SK-N-SH (cell line): ENCODE measurements around the gene LCOR. TPM values are rescaled to one million over a fixed set of nuclear protein-coding genes. Genes with fewer than 3 reads are reported as not detected.

Experiments
- CTCF ChIA-PET: fragments of 300-600, 350-600 bp; formaldehyde crosslinking; extraction: SDS; loops from one replicate; lab custom pipeline; 2021; lab: Yijun Ruan, JAX
- POLR2A ChIA-PET: fragments of 350-600 bp; sonication (Branson Sonifier 250); formaldehyde crosslinking; extraction: SDS; loops from one replicate; lab custom pipeline; 2020; ENCODE audit warnings: antibody characterized with exemption, inconsistent platforms; lab: Yijun Ruan, JAX
- DNase-seq: peaks from one replicate; pipeline ENCODE4 v3.0.0; 2012
- H2AFZ ChIP-seq: fragments of 200-600 bp; sonication (generic); 2 replicates; pipeline ENCODE4 v1.8.1; 2016; ENCODE audit warnings: antibody characterized with exemption, mild to moderate bottlenecking, low read depth
- H3F3A ChIP-seq: fragments of 200-600 bp; sonication (generic); replicated peaks from 2 replicates; pipeline ENCODE3; 2016; ENCODE audit warnings: antibody characterized with exemption, mild to moderate bottlenecking; ENCODE audit not compliant: insufficient read depth
- H3K27ac ChIP-seq, 2 experiments: fragments of 200-500 bp in 1 of 2; fragments of 200-600 bp in 1 of 2; sonication (Bioruptor generic) in 1 of 2; sonication (generic), shearing (Covaris generic) in 1 of 2; 2 replicates each; pipeline versions ENCODE4 v1.5.1 to v1.6.1; 2014 to 2016; ENCODE audit warnings: low read depth in 2 of 2, inconsistent platforms in 1 of 2, low read length in 1 of 2, mild to moderate bottlenecking in 1 of 2, mixed read lengths in 1 of 2
- H3K27me3 ChIP-seq: fragments of 200-600 bp; sonication (generic), shearing (Covaris generic); 2 replicates; pipeline ENCODE4 v1.6.1; 2016; ENCODE audit warnings: mixed run types; ENCODE audit not compliant: insufficient read depth
- H3K36me3 ChIP-seq, 2 experiments: fragments of 200-500 bp in 1 of 2; fragments of 200-600 bp in 1 of 2; sonication (Bioruptor generic) in 1 of 2; sonication (generic) in 1 of 2; replicated peaks in 1 of 2; 2 replicates each; pipeline versions ENCODE3 to v1.5.1; 2014 to 2016; ENCODE audit warnings: low read length in 1 of 2, mild to moderate bottlenecking in 1 of 2; ENCODE audit not compliant: insufficient read depth in 2 of 2, control insufficient read depth in 1 of 2
- H3K4me1 ChIP-seq, 2 experiments: fragments of 200-500 bp in 1 of 2; fragments of 200-600 bp in 1 of 2; sonication (Bioruptor generic) in 1 of 2; sonication (generic), shearing (Covaris generic) in 1 of 2; 2 replicates each; pipeline versions ENCODE4 v1.5.1 to v1.6.1; 2014 to 2016; ENCODE audit warnings: low read depth in 1 of 2, low read length in 1 of 2, mixed run types in 1 of 2; ENCODE audit not compliant: insufficient read depth in 2 of 2, control insufficient read depth in 1 of 2
- H3K4me2 ChIP-seq: fragments of 200-600 bp; sonication (generic), shearing (Covaris generic); 2 replicates; pipeline ENCODE4 v1.6.1; 2017; ENCODE audit warnings: mixed run types
- H3K4me3 ChIP-seq, 2 experiments: fragments of 200-500 bp in 1 of 2; fragments of 200-600 bp in 1 of 2; sonication (Bioruptor generic) in 1 of 2; sonication (generic), shearing (Covaris generic) in 1 of 2; 2 replicates each; pipeline versions ENCODE4 v1.5.1 to v1.8.1; 2014 to 2016; ENCODE audit warnings: low read depth in 2 of 2, inconsistent platforms in 1 of 2, low read length in 1 of 2, mild to moderate bottlenecking in 1 of 2, mixed read lengths in 1 of 2, moderate library complexity in 1 of 2
- H3K79me2 ChIP-seq: fragments of 200-600 bp; sonication (generic); 2 replicates; pipeline ENCODE4 v1.8.1; 2017; ENCODE audit warnings: mild to moderate bottlenecking; ENCODE audit not compliant: insufficient read depth
- H3K9ac ChIP-seq: fragments of 200-600 bp; sonication (generic); 2 replicates; pipeline ENCODE4 v1.6.1; 2017; ENCODE audit warnings: mixed run types
- H3K9me2 ChIP-seq: fragments of 200-600 bp; sonication (generic); 2 replicates; pipeline ENCODE4 v1.6.1; 2017; ENCODE audit warnings: mixed run types
- H3K9me3 ChIP-seq: fragments of 200-600 bp; sonication (generic); 2 replicates; pipeline ENCODE4 v1.6.1; 2017; ENCODE audit warnings: mixed run types, mild to moderate bottlenecking, moderate library complexity
- H4K20me1 ChIP-seq: fragments of 200-600 bp; sonication (generic); 2 replicates; pipeline ENCODE4 v1.6.1; 2017; ENCODE audit warnings: mild to moderate bottlenecking, mixed run types; ENCODE audit not compliant: insufficient read depth
- CHD2 ChIP-seq: fragments of 150-350 bp; IDR thresholded peaks from 2 replicates; pipeline ENCODE4 v1.6.1; 2018; ENCODE audit warnings: low read length; ENCODE audit not compliant: partially characterized antibody
- EP300 ChIP-seq, 2 experiments: IDR thresholded peaks; 2 replicates each; pipeline versions ENCODE4 v1.4.0 to v1.6.1; 2012; ENCODE audit warnings: borderline replicate concordance in 1 of 2, low read depth in 1 of 2, low read length in 1 of 2
- EZH2phosphoT487 ChIP-seq: fragments of 200-600 bp; sonication (generic); IDR thresholded peaks from 2 replicates; pipeline ENCODE4 v1.6.1; 2017; ENCODE audit warnings: low read depth, mixed run types, mild to moderate bottlenecking, antibody characterized with exemption, moderate library complexity, borderline replicate concordance
- FOSL2 ChIP-seq: IDR thresholded peaks from 2 replicates; pipeline ENCODE4 v1.4.0; 2012; ENCODE audit warnings: low read depth, mild to moderate bottlenecking, moderate library complexity, borderline replicate concordance
- FOXM1 ChIP-seq: IDR thresholded peaks from 2 replicates; pipeline ENCODE4 v1.4.0; 2012; ENCODE audit warnings: low read depth, mild to moderate bottlenecking
- JUND ChIP-seq: IDR thresholded peaks from 2 replicates; pipeline ENCODE4 v1.4.0; 2012
- NRF1 ChIP-seq: IDR thresholded peaks from 2 replicates; pipeline ENCODE4 v1.6.1; 2012; ENCODE audit warnings: low read depth, mild to moderate bottlenecking, low read length
- PBX3 ChIP-seq: IDR thresholded peaks from 2 replicates; pipeline ENCODE4; 2012
- RAD21 ChIP-seq: IDR thresholded peaks from 2 replicates; pipeline ENCODE4 v1.6.1; 2012; ENCODE audit warnings: mild to moderate bottlenecking, low read length
- SMC3 ChIP-seq: IDR thresholded peaks from 2 replicates; pipeline ENCODE4 v1.6.1; 2012; ENCODE audit warnings: low read depth, low read length, improper control_type of control experiment
- TEAD4 ChIP-seq: IDR thresholded peaks from 2 replicates; pipeline ENCODE4 v1.4.0; 2012; ENCODE audit warnings: mild to moderate bottlenecking, borderline replicate concordance; ENCODE audit not compliant: insufficient read depth
- USF2 ChIP-seq: fragments of 150-350 bp; IDR thresholded peaks from 2 replicates; pipeline ENCODE4 v1.6.1; 2017; ENCODE audit warnings: antibody characterized with exemption, low read length, low read depth, borderline replicate concordance
- YY1 ChIP-seq: IDR thresholded peaks from 2 replicates; pipeline ENCODE4 v1.4.0; 2012; ENCODE audit warnings: low read depth, mild to moderate bottlenecking
- ZBTB33 ChIP-seq: IDR thresholded peaks from 2 replicates; pipeline ENCODE4 v1.4.0; 2012; ENCODE audit warnings: low read depth, borderline replicate concordance
- WGBS: methylation state at CpG from one replicate; pipeline ENCODE4 v1.1.6; 2017; ENCODE audit warnings: low lambda C conversion rate; 5-methylcytosine and 5-hydroxymethylcytosine counted together
- polyA plus RNA-seq, 3 experiments: library from polyadenylated mRNA; depleted of rRNA; stranded (reverse); fragments of >200 nt; gene quantifications; 2 replicates each; pipeline ENCODE4 v1.2.3, GENCODE V29; 2012

Gene LCOR
- polyA plus RNA-seq, 1 of the 3 experiments (the other 2 are of a cell fraction) = 1.9 TPM

DNA sequence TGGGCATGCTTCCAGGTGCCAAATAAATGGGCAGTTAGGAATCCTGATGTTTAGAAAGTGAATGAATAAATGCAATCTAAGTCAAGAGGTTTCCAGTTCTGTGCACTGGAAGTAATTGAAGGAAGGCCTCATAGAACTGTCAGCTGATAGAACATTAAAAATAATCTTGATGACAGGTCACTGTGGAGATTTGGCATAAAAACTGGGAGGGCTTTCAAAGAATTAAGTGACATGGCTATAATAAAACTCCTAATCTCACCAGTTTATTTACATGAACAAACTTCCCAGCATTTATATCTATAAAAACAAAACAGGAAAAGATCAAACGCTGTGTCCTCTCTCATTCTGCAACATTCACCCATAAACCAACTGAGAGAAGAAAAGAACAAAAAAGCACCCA is 183.1 kb downstream of the LCOR start (continued):
- TF ChIP-seq TEAD4 = no peak
- TF ChIP-seq USF2 = no peak
- TF ChIP-seq EZH2phosphoT487 = no peak
- TF ChIP-seq RAD21 = no peak

DNA sequence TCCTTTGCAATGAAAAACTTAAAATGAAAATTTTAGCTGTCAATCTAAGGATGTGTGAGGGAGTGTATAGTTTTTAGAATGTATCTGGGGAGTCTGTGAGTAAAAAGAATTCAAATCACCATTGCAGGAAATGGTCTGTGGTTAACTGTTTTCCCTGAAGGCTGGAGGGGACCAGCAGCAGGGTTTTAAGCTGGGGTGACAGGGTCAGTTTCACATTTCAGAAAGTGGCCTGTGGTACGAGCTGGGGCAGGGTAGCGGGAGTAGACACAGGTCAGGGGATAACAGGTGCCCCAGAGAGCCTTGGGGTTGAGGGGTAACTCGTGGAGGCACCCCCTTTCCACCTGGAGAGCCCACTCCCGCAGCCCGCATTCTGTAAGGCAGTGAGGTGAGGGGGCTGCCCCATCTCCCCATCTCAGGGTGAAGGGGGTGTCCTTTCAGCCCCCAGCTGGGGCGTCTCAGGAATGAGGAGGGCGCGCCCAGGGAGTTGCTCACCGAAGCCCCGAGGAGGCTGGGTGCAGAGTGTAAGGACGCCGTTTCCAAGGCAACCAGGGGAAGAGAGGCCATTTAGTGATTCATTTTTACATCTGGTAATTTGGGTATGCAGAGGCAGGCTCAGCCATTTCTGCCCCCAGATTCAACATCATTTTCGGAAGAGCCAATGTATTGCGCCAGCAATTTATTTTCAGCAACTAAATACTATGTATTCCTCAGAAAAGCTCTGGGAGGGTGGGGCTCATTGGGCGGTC is 184.8 kb downstream of the LCOR start:
- no peaks in the 10 kb centered on the region for H4K20me1 ChIP-seq
- no peak overlapping the region for H3K27ac ChIP-seq
- no peaks in the 10 kb centered on the region for H3K36me3 ChIP-seq
- no peak overlapping the region for H3K4me2 ChIP-seq
- WGBS = 81% methylated on average over 15 of the region's 15 CpGs
- H3K4me3 ChIP-seq = no peak overlapping the region
- H3K4me1 ChIP-seq = no peaks in the 10 kb centered on the region
- H3K9ac ChIP-seq = no peak overlapping the region
- H3K9me3 ChIP-seq = no peaks in the 10 kb centered on the region
- no peaks in the 10 kb centered on the region for H3K79me2 ChIP-seq
- DNase-seq = no peak
- no peaks in the 10 kb centered on the region for H3K9me2 ChIP-seq
- no peaks in the 10 kb centered on the region for H3F3A ChIP-seq
- POLR2A ChIA-PET = interaction anchor here (0.6 kb wide), 1 partner anchor 19 kb away, joined by 3 read pairs; no protein-coding TSS in a partner anchor
- H3K27me3 ChIP-seq = no peaks in the 10 kb centered on the region
- CTCF ChIA-PET = interaction anchor here (1.0 to 1.9 kb wide), 4 partner anchors 9 to 20 kb away, joined by 3 to 10 read pairs (median 5); no protein-coding TSS in a partner anchor
- TF ChIP-seq SMC3 (no peak), ZBTB33 (no peak), CHD2 (no peak), TEAD4 (no peak), USF2 (no peak), EP300 (IDR thresholded peaks at IDR 0.05; ENCODE audit: borderline replicate concordance in 1 of 2, low read depth in 1 of 2, low read length in 1 of 2) (no peak), FOXM1 (no peak), YY1 (no peak), PBX3 (no peak), FOSL2 (no peak), NRF1 (no peak), JUND (no peak)
- no peak overlapping the region for H2AFZ ChIP-seq
